H9 (cell line): Measurements from ENCODE around the gene PAK1IP1. TPM values are rescaled to one million over a fixed set of nuclear protein-coding genes. Genes with fewer than 3 reads are reported as not detected.

ENCODE experiments used
- DNase-seq: peaks from one replicate; pipeline ENCODE4 v3.0.0-alpha.2; 2017
- H2AFZ ChIP-seq: one replicate; pipeline ENCODE4 v1.6.1; 2013; ENCODE audit warnings: mild to moderate bottlenecking, low read length, control low read depth, moderate library complexity
- H2AK5ac ChIP-seq: 2 replicates; pipeline ENCODE4 v1.6.1; 2013; ENCODE audit warnings: low read length, control low read depth, mixed read lengths; ENCODE audit not compliant: insufficient read length
- H2BK120ac ChIP-seq: one replicate; pipeline ENCODE4 v1.6.1; 2013; ENCODE audit warnings: low read depth, mild to moderate bottlenecking, low read length, control low read depth, inconsistent platforms; ENCODE audit not compliant: poor library complexity, severe bottlenecking
- H2BK12ac ChIP-seq: 2 replicates; pipeline ENCODE4 v1.6.1; 2013; ENCODE audit warnings: low read length, control low read depth, mixed read lengths, low read depth; ENCODE audit not compliant: insufficient read length
- H2BK15ac ChIP-seq: 2 replicates; pipeline ENCODE4 v1.6.1; 2013; ENCODE audit warnings: low read depth, low read length, control low read depth
- H2BK20ac ChIP-seq: one replicate; pipeline ENCODE4 v1.6.1; 2013; ENCODE audit warnings: low read depth, mild to moderate bottlenecking, low read length, control low read depth, inconsistent platforms; ENCODE audit not compliant: poor library complexity, severe bottlenecking
- H2BK5ac ChIP-seq: 2 replicates; pipeline ENCODE4 v1.6.1; 2013; ENCODE audit warnings: low read length, control low read depth, mixed read lengths; ENCODE audit not compliant: insufficient read length
- H3K14ac ChIP-seq: 2 replicates; pipeline ENCODE4 v1.6.1; 2013; ENCODE audit warnings: low read length, control low read depth; ENCODE audit not compliant: insufficient read depth
- H3K18ac ChIP-seq: 2 replicates; pipeline ENCODE4 v1.6.1; 2013; ENCODE audit warnings: low read depth, mild to moderate bottlenecking, mixed read lengths, low read length, control low read depth; ENCODE audit not compliant: insufficient read length
- H3K23ac ChIP-seq: 2 replicates; pipeline ENCODE4 v1.6.1; 2013; ENCODE audit warnings: low read length, control low read depth, mixed read lengths, low read depth; ENCODE audit not compliant: insufficient read length
- H3K23me2 ChIP-seq: 2 replicates; pipeline ENCODE4 v1.6.1; 2013; ENCODE audit warnings: low read depth, mild to moderate bottlenecking, mixed read lengths, low read length, control low read depth; ENCODE audit not compliant: insufficient read length, poor library complexity, severe bottlenecking
- H3K27ac ChIP-seq: 2 replicates; pipeline ENCODE4 v1.5.1; 2013; ENCODE audit warnings: low read length, control low read depth, mixed read lengths, low read depth; ENCODE audit not compliant: insufficient read length
- H3K27me3 ChIP-seq: 2 replicates; pipeline ENCODE4 v1.6.1; 2013; ENCODE audit warnings: low read length, control low read depth, inconsistent platforms; ENCODE audit not compliant: insufficient read depth
- H3K4ac ChIP-seq: 2 replicates; pipeline ENCODE4 v1.6.1; 2013; ENCODE audit warnings: low read depth, mild to moderate bottlenecking, control low read depth, inconsistent platforms, low read length, moderate library complexity
- H3K4me1 ChIP-seq: 2 replicates; pipeline ENCODE4 v1.6.1; 2013; ENCODE audit warnings: low read length, control low read depth, inconsistent platforms; ENCODE audit not compliant: insufficient read depth
- H3K4me2 ChIP-seq: 2 replicates; pipeline ENCODE4 v1.6.1; 2013; ENCODE audit warnings: low read length, control low read depth, mixed read lengths; ENCODE audit not compliant: insufficient read length, insufficient read depth
- H3K56ac ChIP-seq: 2 replicates; pipeline ENCODE4 v1.6.1; 2013; ENCODE audit warnings: low read depth, mild to moderate bottlenecking, mixed read lengths, low read length, control low read depth; ENCODE audit not compliant: insufficient read length
- H3K79me1 ChIP-seq: 2 replicates; pipeline ENCODE4 v1.6.1; 2013; ENCODE audit warnings: low read depth, mild to moderate bottlenecking, moderate library complexity, low read length, control low read depth, inconsistent platforms; ENCODE audit not compliant: insufficient read depth, poor library complexity, severe bottlenecking
- H3K79me2 ChIP-seq: 2 replicates; pipeline ENCODE4 v1.6.1; 2013; ENCODE audit warnings: low read length, control low read depth, inconsistent platforms; ENCODE audit not compliant: insufficient read depth
- H3K9ac ChIP-seq: 2 replicates; pipeline ENCODE4 v1.6.1; 2013; ENCODE audit warnings: low read length, control low read depth, mixed read lengths; ENCODE audit not compliant: insufficient read length; ENCODE audit errors: extremely low read depth
- H3K9me3 ChIP-seq: one replicate; pipeline ENCODE4 v1.6.1; 2013; ENCODE audit warnings: low read depth, low read length, inconsistent platforms; ENCODE audit not compliant: control insufficient read depth
- H3T11ph ChIP-seq: one replicate; pipeline ENCODE4 v1.6.1; 2013; ENCODE audit warnings: mild to moderate bottlenecking, low read length, control low read depth, inconsistent platforms
- H4K20me1 ChIP-seq: one replicate; pipeline ENCODE4 v1.6.1; 2013; ENCODE audit not compliant: control insufficient read depth, insufficient read length, insufficient read depth
- H4K5ac ChIP-seq: 2 replicates; pipeline ENCODE4 v1.6.1; 2013; ENCODE audit warnings: low read depth, mild to moderate bottlenecking, mixed read lengths, low read length, control low read depth; ENCODE audit not compliant: insufficient read length
- H4K8ac ChIP-seq: replicated peaks from 2 replicates; pipeline ENCODE4 v1.6.1; 2013; ENCODE audit warnings: low read length, control low read depth, mixed read lengths, low read depth; ENCODE audit not compliant: insufficient read length
- H4K91ac ChIP-seq: 2 replicates; pipeline ENCODE4 v1.6.1; 2013; ENCODE audit warnings: low read depth, mild to moderate bottlenecking, moderate library complexity, mixed read lengths, low read length, control low read depth; ENCODE audit not compliant: insufficient read length
- H3K27ac Mint-ChIP-seq, 3 experiments: 2 replicates in 2 of 3; 3 replicates in 1 of 3; pipeline ENCODE4 v1.8.0; 2020 to 2021; ENCODE audit warnings: mixed read lengths in 3 of 3, mild to moderate bottlenecking in 1 of 3, moderate library complexity in 1 of 3
- H3K27me3 Mint-ChIP-seq: 2 replicates; pipeline ENCODE4 v1.8.0; 2021; ENCODE audit warnings: low read depth, mild to moderate bottlenecking, moderate library complexity, mixed read lengths
- H3K36me3 Mint-ChIP-seq, 3 experiments: 2 replicates in 2 of 3; 3 replicates in 1 of 3; pipeline ENCODE4 v1.8.0; 2020 to 2021; ENCODE audit warnings: low read depth in 3 of 3, mixed read lengths in 3 of 3; ENCODE audit not compliant: insufficient read depth in 1 of 3
- H3K4me1 Mint-ChIP-seq, 2 experiments: 2 replicates each; pipeline ENCODE4 v1.8.0; 2020; ENCODE audit warnings: mixed read lengths in 2 of 2
- H3K4me3 Mint-ChIP-seq, 2 experiments: 2 replicates in 1 of 2; 3 replicates in 1 of 2; pipeline ENCODE4 v1.8.0; 2020 to 2021; ENCODE audit warnings: mild to moderate bottlenecking in 2 of 2, mixed read lengths in 2 of 2, moderate library complexity in 1 of 2
- H3K9me3 Mint-ChIP-seq, 2 experiments: 2 replicates in 1 of 2; 3 replicates in 1 of 2; pipeline ENCODE4 v1.8.0; 2020; ENCODE audit warnings: mild to moderate bottlenecking in 2 of 2, mixed read lengths in 2 of 2, moderate library complexity in 1 of 2
- CTCF ChIP-seq: fragments of 200-600 bp; sonication (generic); conservative IDR thresholded peaks from 3 replicates; pipeline ENCODE4 v1.8.0; 2021; ENCODE audit warnings: antibody characterized with exemption, mild to moderate bottlenecking
- WGBS: extraction: QIAGEN DNeasy Blood & Tissue Kit; methylation state at CpG from one replicate; pipeline ENCODE4 v1.1.7; 2013; ENCODE audit warnings: missing lambda C conversion rate, low lambda C conversion rate, mixed read lengths; ENCODE audit not compliant: insufficient read length; ENCODE audit errors: extremely low coverage; 5-methylcytosine and 5-hydroxymethylcytosine counted together
- total RNA-seq: library from RNA; stranded (reverse); gene quantifications from 2 replicates; pipeline ENCODE4 v1.2.1, GENCODE V29; 2021

The PAK1IP1 gene
- total RNA-seq, 1 experiment from 2014 or later = 44.8 TPM

- 0 out of 2 replicates have a peak, but pooled peaks cover 2% of the 10 kb centered on the region for H3K4me1 ChIP-seq
- H4K91ac ChIP-seq = no peak overlapping the region
- H2BK20ac ChIP-seq = no peak overlapping the region
- peaks cover 3% of the 10 kb centered on the region in 2 experiments; a peak in 3 of 5 replicates for H3K9me3 Mint-ChIP-seq
- no peak overlapping the region for H4K8ac ChIP-seq
- H3K18ac ChIP-seq = no peak overlapping the region
- H3K27me3 Mint-ChIP-seq = no peaks in the 10 kb centered on the region; the same call in 1 of the 2 replicates
- no peak overlapping the region for H4K5ac ChIP-seq
- H3K27me3 ChIP-seq = no peaks in the 10 kb centered on the region
- peak overlapping the region; percentile 90 to 96 for H3K4me3 Mint-ChIP-seq
- no peak overlapping the region for H3K23ac ChIP-seq
- no peak overlapping the region for H2BK12ac ChIP-seq
- no peaks in the 10 kb centered on the region for H3K79me1 ChIP-seq
- H2AK5ac ChIP-seq = no peak overlapping the region
- H3K56ac ChIP-seq = no peak overlapping the region
- peak overlapping the region; percentile 98 to 99 (median 99) for H3K27ac Mint-ChIP-seq
- WGBS = no CpG with 5 or more reads among the region's 7 CpGs
- TF ChIP-seq CTCF = no peak
- DNase-seq = no peak
- H2BK120ac ChIP-seq = no peak overlapping the region
- no peaks in the 10 kb centered on the region for H4K20me1 ChIP-seq
- peak overlapping the region; percentile 76 for H3K4me2 ChIP-seq
- H2BK15ac ChIP-seq = no peak overlapping the region
- H2BK5ac ChIP-seq = no peak overlapping the region
- H3K9me3 ChIP-seq = no peaks in the 10 kb centered on the region
- no peak overlapping the region for H3K14ac ChIP-seq
- H3K27ac ChIP-seq = peak overlapping the region; percentile 82
- no peak overlapping the region for H3K4ac ChIP-seq
- peaks cover 9% of the 10 kb centered on the region for H3K23me2 ChIP-seq
- peaks cover 19 to 23% of the 10 kb centered on the region in 2 experiments for H3K4me1 Mint-ChIP-seq
- peaks cover 10 to 44% (median 38%) of the 10 kb centered on the region in 3 experiments for H3K36me3 Mint-ChIP-seq
- H3K79me2 ChIP-seq = no peaks in the 10 kb centered on the region
- no peak overlapping the region for H3T11ph ChIP-seq
- H3K9ac ChIP-seq = peak overlapping the region; percentile 95
- H2AFZ ChIP-seq = no peak overlapping the region
Measured at GRCh38 chr6:10723567-10723881, 28.8 kb downstream of the PAK1IP1 start.
